CD4-positive, alpha-beta T cell treated with Interleukin-21 for 1 hour (primary cell): ENCODE results near the gene TRIM63.

ENCODE experiments used
- DNase-seq: peaks from one replicate; pipeline ENCODE4 v3.0.0-alpha.2; 2020

The TRIM63 gene

GRCh38 chr1:26084091-26084561 lies 16.7 kb upstream of the TRIM63 start:
- DNase-seq: no peak

DNA sequence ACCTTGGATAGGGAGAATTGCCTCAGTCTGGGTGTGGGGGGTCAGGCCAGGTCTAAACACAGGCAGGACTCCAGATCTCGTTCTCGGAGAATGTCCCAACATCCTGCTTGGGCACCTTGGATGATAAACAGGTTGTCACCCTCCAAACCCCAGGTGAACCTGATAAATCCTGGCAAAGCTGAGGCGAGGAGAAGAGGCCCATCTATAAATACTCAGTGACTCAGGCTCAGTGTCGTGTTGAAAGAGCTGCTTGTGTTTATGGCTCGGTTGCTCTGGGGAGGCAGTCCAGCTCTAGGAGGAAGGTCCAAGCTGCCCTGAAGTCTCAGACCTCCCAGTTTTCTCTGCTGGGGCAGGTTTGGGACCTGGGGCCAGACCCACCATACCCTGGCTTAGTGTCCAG lies 15.8 kb upstream of the TRIM63 start:
- DNase-seq: no peak

DNA sequence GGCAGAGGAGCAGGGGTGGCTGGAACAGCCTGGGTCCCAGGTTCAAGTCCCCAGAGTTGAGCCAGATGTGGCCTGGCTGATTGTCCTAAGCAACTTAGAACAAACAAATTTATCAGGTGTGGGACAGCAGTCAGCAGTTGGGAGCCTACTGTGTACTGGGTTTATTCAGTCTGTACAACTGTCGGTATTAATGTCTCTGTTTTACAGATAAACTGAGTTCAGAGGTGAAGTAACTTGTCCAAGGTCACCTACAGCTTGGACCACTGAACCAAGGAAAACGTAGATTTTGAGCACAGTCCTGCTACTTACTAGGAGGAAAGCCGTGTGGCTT lies 14.6 kb upstream of the TRIM63 start:
- DNase-seq: no peak

- DNase-seq: no peak
Observed at GRCh38 chr1:26081267-26082019, 14.0 kb upstream of the TRIM63 start.

DNA sequence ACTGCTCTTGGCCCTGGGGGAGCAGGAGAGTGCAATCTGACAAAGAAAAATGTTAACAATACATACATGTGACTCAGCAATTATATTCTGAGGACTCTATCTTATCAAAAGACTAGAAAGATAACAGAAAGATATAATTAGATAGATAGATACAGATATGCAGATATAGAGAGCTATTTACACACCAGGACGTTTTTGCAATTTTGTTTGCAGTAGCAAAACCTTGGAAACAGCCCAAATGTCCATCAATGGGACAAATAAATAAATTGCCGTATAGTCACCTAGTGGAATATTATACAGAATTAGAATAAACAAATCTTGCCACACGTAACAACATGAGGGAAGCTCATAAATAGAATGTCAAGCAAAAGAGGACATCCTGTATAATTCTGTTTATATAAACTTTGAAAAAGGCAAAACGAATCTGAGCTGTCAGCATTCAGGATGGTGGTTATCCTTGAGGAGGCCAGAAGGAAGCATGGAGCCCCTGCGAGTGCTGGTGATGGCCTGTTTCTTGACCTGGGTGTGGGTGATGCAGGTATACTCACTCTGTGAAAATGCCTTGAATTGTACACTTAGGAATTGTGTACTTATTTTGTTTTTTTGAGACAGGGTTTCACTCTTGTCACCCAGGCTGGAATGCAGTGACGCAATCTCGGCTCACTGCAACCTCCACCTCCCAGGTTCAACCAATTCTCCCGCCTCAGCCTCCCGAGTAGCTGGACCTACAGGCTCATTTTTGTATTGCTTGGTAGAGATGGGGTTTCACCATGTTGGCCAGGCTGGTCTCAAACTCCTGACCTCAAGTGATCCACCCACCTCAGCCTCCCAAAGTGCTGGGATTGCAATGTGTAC lies 12.8 kb upstream of the TRIM63 start:
- no peak for DNase-seq

DNA sequence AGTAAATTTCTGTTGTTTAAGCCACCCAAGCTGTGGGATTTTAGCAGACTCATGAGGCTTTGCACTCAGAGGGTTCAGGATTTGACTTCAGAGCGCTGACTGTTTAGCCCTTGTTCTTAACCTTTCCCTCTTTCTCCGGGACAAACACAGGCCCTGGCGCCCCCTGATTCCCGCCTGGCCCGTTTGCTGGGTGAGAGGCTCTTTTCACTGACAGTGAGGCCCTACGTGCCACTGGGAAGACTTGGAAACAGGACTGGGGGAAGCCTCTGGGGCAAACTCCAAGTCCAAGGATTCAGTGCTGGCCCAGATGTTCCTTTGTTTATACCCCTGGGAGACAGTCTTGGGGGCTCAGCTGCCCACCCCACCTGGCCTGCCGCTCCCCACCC lies 11.7 kb upstream of the TRIM63 start:
- no peak for DNase-seq

DNA sequence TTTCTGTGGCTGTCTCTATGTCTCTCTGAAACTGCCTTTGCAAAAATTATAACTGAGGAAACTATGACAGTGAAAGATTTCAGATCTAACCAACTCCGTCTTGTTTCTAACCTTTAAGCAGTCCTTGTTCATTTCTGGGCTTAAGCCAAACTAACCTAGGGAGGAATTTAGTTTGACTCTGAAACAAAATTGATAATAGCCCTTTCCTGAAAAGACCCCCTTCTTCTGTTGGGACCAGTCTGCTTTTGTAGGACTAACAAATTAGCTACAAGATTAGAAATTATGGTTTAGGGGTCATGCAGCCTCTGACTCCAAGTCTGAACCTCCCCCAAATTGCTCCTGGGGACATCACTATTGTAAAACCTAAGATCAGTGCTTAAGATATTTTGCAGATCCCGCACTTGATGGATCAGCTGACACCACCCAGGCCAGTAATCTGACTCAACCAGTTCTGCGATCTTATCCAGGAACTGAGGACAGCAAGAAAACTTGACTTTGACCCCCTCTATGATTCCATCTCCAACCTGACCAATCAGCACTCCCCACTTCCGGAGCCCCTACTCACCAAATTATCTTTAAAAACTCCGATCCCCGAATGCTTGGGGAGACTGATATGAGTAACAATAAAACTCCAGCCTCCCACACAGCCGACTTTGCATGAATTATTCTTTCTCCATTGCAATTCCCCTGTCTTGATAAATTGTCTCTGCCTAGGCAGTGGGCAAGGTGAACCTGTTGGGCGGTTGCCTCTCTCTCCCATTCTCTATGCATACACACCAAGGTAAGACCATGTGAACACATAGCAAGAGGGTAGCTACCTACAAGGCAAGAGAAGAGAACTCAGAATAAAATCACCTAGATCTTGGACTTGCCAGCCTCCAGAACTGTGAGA lies 11.1 kb upstream of the TRIM63 start:
- DNase-seq: no peak

DNA sequence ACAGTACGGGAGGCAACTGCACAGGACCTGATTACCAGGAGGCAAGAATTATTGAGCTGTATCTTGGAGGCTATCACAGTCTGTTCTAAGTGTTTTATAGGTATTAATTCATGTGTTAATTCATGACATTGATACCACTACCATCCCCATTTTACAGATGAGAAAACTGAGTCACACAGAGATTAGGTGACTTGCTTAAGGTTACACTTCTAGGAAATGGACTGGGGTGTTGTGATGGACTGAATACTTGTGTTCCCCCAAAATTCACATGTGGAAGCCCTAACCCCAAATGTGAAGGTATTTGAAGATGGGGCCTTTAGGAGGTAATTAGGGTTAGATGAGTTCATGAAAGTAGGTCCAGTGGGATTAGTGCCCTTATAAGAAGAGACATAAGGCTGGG lies 10.1 kb upstream of the TRIM63 start:
- no peak for DNase-seq

- DNase-seq: no peak
Observed at GRCh38 chr1:26075421-26076144, 8.2 kb upstream of the TRIM63 start.

GRCh38 chr1:26072305-26072704 lies 4.9 kb upstream of the TRIM63 start:
- DNase-seq: no peak

DNA sequence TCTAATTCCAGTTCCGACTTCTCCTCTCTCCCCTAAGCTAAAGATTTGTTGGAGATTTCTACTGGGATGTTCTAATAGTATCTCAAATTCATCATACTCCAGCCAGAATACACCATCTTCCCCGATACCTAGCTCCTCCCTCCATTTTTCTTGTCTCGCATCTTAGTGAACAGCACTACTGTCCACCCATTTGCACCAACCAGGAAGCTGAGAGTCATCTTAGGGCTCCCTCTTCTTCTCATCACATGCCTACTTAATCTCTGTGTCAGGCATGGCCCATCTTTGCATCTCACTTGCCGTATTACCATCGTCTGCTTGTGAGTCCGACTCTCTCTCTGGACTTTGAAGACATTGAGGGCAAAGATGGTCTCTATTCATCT lies 3.5 kb upstream of the TRIM63 start:
- DNase-seq: no peak

- no peak for DNase-seq
Observed at GRCh38 chr1:26070296-26070962, 3.0 kb upstream of the TRIM63 start.

GRCh38 chr1:26069941-26070295 lies 2.5 kb upstream of the TRIM63 start:
- DNase-seq: no peak

DNA sequence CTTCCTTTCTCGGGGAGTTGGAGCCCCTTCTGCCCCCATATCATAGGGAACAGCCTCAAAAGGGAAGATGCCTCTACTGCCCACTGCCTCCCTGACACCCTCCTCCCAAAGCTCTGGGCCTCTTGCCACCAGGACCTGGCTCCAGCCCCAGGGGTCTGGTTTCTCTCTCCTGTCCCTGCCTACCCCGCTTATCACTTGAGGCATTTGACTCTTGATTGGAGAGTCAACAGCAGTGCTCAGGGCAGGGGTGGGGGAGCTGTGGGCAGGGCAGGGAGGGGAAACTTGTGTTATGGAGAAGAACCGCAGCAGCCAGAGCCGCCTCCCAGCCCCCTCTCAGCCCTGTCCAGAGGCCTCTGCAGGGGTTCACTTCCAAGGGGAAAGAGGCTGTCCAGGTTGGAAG lies 573 bp downstream of the TRIM63 start:
- DNase-seq: no peak

DNA sequence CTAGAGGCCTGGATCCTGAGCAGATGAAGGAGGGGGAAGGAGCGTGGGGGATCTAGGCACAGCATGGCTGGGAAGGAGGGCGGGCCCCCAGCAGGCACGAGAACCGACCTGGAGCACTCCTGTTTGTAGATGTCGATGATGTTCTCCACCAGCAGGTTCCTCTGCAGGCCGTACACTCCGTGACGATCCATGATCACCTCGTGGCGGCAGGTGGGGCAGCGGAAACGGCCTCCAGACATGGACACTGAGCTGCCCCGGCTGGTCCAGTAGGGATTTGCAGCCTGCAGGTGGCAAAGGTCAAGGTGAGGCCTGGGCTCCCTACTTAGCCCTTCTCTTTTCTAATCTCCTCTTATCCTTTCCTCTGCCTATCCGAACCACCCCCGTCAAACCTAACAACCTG lies 1.3 kb downstream of the TRIM63 start:
- DNase-seq: no peak

GRCh38 chr1:26064553-26064952 lies 2.9 kb downstream of the TRIM63 start:
- no peak for DNase-seq

- DNase-seq: no peak
Observed at GRCh38 chr1:26060832-26061574, 6.4 kb downstream of the TRIM63 start.

DNA sequence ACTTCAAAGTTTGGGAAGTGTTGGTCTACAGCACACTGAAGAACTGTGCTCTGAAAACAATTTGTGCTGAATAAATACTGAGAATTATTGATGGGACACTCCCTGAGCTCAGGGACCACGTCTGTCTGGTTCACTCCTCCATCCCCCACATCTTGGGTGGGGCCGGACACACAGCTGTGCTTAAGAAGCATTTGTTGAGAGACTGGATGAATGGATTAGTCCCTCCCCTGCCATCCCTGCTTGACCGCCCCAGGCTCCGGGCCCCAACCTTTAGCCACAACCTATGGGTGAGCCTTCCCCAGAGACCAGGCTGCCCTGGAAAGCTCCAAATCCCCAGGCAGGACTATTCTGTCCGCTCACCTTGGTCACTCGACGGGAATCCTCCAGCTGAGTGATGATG lies 7.5 kb downstream of the TRIM63 start:
- no peak for DNase-seq

DNA sequence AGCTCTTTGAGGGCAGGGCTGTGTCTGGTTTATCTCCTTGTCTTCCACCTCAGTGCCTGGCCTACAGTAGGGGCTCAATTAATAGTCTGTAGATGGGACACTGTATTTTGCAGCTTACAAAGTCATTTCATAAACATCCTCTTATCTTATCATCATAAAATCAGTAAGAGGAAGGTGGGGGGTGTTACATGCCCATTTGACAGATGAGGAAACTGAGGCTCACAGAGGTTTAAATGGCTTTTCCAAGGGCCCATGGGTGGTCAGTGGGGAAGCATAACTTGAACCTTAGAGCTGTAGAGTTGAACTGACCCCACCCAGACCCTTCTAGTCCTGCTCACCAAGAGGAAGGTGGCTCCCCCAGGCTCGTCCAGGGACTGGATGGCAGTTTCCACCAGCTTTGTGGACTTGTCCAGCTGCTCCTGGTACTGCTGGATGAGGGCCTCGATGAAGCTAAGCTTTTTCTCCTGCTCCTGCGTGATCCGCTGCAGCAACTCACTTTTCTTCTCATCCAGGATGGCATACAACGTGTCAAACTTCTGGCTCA lies 9.3 kb downstream of the TRIM63 start:
- no peak for DNase-seq

DNA sequence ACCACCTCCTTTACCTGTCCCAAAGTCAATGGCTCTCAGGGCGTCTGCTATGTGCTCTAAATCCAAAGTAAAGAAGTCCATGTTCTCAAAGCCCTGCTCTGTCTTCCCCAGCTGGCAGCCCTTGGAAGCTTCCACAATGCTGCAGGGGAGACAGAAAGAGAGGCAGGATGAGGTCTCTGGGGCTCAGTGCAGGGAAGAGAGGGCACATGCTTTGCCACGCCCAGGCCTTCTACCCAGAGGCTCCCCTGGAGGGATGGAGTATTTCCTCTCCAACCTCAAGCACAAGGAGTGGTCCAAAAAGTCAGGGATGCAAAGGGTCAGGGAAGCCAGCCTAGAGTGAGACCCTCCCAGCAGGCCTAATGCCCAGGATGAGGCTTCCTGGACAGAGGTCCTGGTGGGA lies 10.2 kb downstream of the TRIM63 start:
- DNase-seq: no peak

GRCh38 chr1:26055041-26055440 lies 12.4 kb downstream of the TRIM63 start:
- no peak for DNase-seq
